HG02763 (cell line): ENCODE data around the gene NFKBIB.

ENCODE experiments used
- ATAC-seq: cut with Tn5 transposase; IDR thresholded peaks from one replicate; pipeline ENCODE4 v1.9.1; 2021; ENCODE audit warnings: mild to moderate bottlenecking, moderate library complexity; ENCODE audit not compliant: unreplicated experiment

Gene NFKBIB

DNA sequence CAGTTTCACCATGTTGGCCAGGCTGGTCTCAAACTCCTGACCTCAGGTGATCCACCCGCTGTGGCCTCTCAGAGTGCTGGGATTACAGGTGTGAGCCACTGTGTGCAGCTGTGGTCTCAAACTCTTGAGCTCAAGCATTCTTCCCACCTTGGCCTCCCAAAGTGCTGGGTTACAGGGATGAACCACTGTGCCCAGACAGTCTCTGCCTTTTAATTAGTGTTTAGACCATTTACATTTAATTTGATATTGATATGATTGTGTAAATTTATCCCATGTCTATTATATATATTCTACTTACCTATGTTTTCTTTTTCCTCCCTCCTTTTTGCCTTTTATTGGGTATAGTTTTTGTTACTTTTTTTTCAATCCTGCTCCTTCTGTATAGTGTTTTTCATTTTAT lies 1.9 kb downstream of the NFKBIB start:
- ATAC-seq = no peak

DNA sequence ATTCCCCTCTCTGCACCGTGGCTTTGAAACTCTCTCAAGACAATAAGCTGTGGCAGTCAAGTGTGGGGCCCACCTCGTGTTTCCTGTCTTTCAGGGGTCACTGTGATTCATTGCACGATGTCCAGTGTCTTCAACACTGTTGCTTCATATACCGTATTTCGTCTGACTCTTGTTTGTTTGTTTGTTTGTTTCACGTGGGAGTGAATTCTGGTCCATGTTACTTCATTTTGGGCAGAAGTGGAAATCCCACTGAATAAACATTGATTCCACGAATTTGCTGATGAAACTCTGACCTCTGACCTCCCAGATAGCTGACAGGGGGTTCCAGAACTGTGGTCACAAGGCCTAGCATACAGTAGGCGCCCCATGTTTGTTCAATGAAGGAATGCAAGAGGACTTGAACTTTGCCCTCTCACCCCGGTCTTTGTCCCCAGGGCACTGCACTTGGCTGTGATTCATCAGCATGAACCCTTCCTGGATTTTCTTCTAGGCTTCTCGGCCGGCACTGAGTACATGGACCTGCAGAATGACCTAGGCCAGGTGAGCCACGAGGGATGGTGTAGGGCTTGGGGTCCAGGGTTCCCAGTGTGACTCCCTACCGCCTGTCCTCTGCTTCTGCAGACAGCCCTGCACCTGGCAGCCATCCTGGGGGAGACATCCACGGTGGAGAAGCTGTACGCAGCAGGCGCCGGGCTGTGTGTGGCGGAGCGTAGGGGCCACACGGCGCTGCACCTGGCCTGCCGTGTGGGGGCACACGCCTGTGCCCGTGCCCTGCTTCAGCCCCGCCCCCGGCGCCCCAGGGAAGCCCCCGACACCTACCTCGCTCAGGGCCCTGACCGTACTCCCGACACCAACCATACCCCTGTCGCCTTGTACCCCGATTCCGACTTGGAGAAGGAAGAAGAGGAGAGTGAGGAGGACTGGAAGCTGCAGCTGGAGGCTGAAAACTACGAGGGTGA lies 5.1 kb downstream of the NFKBIB start:
- ATAC-seq = no peak

DNA sequence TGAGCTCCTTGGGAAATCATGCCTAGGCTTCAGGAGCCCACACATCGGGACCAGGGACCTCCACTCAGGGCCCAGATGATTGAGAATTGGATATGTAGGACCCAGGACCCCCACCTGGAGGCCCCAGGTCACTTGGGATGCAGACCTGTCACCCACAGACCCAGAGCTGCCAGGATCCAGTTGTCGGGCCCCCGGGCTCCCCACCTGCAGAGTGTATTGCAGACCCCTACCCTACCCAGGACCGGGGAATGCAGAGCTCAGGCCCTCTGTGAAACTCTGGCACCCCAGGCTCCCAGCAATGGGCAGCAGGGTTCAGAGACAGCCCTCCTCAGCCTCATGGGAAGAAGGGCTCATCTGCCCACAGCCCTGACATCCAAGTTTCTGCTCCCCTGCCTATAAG lies 5.9 kb downstream of the NFKBIB start:
- ATAC-seq = no peak

DNA sequence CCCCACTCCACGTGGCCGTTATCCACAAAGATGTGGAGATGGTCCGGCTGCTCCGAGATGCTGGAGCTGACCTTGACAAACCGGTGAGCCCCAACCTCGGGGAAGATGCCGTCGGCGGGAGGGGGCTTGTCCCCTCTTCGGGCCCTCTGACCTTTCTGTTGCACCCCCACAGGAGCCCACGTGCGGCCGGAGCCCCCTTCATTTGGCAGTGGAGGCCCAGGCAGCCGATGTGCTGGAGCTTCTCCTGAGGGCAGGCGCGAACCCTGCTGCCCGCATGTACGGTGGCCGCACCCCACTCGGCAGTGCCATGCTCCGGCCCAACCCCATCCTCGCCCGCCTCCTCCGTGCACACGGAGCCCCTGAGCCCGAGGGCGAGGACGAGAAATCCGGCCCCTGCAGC lies 7.5 kb downstream of the NFKBIB start:
- ATAC-seq = no peak

DNA sequence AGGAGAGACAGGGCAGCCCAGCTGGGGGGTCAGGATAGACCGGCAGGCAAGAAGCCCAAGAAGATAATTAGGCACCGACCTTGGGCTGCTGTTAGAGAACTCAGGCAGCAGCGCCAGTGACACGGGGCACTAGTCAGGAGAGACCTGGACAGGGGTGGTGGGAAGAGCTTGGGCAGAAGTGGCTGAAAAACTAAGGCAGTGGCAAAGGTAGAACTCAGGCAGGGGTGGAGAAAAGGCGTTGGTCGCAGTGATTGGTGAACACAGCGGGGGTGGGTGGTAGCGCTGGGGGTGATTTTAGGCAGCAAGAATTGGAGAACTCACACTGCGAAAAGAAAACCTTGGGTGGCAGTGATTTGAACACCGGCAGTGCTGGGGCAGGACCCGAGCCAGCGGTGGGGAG lies 7.9 kb downstream of the NFKBIB start:
- ATAC-seq = no peak

DNA sequence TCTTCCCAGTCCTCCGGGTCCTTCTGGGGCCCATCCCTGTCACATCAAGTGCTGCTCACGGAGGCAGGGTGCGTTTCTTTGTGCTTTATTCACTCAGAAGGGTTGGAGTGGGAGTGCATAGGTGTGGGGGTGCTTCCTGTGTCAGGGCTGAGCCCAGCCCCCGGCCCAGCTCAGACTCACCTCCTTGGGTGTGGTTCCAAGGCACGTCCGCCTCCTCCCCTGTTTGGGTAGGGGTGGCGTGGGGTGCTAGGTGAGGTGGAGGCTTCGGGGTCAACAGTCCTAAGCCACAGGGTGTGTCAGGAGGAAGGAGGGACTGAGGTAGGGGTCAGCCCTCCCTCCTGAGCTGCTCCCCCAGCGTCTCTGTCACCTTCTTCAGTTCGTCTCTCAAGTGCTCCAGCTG lies 9.1 kb downstream of the NFKBIB start:
- no peak for ATAC-seq

DNA sequence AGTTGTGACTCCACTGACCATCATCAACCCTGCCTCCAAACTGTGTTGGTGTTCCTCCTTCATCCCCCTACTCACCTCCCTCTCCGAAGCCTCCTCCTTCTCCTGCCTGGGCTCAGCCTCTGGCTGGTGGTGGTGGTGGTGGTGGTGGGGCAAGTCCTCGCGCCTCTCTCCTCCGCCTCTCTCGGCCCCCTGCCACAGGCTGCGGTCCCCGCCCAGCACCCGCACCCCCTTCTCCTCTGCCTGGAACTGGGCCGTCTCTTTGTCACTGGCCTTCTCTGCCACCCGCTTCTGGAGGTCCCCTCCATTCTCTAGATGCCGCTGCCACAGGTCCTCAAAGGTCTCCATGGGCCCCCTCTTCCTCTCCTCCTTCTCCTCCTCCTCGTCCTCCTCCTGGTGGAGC lies 10.7 kb downstream of the NFKBIB start:
- ATAC-seq = no peak

DNA sequence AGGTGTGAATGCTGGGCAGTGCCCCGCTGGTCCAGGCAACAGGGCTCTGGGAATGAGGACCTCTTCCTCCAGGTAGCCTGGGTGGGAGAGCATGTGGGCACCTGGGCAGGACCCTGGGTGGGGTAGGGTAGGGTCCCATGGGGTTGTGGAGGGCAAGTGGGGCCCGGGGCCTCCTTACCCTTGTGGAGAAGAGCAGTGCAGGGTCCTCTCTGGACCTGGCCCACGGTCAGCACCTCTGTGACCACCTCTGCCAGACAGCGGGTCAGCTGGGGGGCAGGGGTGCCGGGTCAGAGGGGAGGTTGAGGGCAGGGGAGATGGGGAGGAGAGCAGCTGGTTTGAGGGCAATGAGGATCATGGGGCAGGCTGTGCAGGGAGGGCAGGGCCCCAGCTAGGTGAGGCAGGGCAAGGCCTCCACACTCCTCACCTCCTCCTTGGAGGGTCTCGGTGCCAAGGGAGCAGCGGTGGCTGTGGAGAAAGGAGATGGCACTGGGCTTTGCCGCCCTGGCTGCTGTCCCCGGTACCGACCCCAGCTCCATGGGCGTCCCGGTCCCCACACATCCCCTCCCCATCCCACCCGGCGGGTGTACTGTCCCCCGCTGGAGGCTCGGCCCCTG lies 11.7 kb downstream of the NFKBIB start:
- ATAC-seq = no peak

DNA sequence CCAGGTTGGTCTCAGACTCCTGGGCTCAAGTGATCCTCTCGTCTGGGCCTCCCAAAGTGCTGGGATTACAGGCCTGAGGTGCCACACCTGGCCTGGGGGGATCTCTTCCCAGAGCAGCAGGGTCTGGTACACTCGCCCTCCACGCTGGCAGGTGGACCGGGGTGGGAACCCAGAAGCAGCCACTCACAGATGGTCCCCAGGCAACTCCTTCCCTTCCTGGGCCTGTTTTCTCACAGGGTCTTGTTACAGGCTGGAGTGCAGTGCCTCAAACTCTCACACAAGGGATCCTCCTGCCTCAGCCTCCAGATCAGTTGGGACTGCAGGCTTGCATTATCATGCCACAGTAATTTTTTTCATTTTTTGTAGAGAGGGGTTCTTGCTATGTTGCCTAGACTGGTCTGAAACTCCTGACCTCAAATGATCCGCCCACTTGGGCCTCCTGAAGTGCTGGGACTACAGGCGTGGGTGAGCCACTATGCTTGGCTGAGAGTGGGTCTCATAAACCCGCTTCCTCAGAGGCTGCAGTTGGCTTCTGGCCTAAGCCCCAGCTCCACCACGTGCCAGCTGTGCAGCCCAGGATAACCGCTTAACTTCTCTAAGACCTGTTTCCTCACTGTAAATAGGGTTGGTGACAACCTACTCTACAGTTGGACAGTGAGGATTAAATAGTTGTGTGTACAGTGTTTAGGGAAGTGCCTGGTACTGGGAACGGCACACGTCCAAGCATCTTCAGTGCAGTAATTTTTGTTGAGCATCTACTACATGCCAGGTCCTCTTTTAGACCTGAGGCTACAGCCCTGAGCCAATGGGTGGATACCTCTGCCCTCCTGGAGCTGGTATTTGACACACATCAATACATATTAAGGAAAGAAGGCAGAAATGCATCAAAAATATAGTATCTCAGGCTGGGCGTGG lies 13.1 kb downstream of the NFKBIB start:
- no peak for ATAC-seq

DNA sequence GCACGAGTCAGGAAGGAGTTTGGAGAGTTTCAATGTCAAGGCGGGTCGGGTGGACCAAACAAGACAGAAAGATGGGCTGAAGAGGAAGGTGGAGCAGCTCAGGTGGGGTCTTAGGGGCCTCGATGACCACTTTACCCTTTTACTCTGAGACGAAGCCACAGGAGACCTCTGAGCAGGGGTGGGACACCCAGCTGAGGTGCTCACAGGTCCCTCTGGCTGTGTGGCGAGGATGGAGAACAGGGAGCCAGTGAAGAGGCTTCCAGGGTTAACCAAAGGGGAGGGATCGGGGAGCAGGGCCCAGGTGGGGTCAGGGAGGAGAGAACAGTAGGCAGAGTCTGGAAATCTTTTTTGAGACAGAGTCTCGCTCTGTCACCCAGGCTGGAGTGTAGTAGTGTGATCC lies 14.2 kb downstream of the NFKBIB start:
- ATAC-seq = no peak

DNA sequence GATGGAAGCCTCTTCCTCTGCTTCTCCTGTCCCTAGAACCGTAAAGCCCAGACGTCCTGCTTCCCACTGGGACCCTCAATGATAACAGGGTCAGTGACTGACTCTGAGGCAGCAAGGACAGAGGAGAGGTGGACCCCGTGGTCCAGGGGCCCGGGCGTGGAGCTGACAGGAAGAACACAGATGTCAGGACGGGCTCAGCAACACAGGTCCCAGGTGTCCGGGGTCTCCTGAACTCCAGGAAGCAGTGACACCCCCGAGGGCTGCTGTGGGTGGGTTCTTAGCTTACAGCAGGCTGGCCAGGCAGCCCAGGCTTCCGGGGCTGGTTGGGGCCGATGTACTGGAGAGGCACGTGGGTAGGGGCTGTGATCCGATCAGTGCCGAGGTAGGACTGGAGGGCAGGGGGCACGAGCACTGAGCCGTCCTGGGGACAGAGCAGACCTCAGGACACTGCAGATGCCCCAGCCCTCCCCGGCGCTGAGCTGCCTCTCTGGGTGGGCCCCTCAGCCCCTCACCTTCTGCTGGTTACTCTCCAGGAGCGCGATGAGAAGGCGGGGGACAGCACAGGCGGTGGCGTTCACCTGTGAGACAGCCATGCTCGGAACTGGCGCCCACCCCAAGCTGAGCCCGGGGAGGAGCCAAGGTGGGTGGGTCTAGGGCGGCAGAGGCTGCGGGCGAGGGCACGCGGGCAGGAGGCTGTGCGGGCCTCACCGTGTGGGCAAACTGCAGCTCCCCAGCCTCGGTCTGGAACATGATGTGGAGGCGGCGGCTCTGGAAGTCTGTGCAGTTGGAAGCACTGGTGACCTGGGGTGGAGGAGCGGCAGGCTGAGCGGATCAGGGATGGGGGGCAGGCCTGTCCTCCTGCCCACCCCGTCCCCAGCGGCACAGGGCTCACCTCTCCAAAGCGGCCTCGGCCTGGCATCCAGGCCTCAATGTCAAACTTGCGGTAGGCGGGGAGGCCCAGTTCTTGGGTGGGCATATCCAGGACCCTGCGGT lies 15.9 kb downstream of the NFKBIB start:
- no peak for ATAC-seq

DNA sequence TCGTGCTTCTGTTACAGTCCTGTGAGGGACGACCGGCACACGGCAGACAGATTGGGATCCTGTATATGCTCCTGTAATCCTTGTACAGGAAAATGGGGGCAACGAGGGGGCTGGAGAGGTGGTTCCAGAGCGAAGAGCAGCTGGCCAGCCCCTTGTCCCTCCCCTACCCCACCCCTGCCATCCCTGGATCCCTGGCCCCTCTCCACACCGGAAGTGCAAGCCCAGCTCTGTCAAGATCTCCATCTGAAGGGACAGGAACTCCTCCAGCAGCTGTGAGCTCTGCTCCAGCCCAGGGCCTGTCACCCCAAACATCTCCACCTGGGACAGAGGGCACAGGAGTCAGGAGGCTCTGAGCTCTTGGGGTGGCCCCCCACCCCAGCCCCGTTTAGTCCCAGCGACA lies 17.7 kb downstream of the NFKBIB start:
- no peak for ATAC-seq

DNA sequence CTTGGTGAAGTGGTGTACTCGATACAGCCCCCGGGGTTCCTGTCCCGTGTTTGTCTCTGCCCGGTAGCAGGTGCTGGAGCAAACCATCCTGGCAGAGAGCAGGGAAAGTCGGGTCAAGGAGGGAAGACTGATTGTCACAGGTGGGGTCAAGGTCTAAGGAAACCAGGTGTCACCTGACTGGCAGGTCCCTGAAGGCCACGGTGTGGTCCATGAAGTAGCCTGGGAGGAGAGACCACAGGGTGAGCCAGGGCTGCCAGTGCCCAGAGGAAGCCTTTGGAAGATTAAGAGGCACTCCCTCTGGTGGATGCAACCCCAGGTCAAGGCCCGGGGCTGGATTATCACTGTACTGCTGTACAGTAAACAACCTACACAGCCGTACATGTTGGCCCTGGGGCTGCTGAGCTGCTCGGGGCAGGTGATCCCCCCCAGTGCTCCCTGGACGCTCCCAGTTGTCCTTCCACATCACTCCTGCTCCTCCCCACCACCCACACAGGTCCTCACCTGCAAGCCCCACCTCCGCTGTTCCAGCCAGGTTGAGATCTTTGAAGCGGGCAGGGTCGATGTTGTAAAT lies 18.2 kb downstream of the NFKBIB start:
- ATAC-seq = no peak

DNA sequence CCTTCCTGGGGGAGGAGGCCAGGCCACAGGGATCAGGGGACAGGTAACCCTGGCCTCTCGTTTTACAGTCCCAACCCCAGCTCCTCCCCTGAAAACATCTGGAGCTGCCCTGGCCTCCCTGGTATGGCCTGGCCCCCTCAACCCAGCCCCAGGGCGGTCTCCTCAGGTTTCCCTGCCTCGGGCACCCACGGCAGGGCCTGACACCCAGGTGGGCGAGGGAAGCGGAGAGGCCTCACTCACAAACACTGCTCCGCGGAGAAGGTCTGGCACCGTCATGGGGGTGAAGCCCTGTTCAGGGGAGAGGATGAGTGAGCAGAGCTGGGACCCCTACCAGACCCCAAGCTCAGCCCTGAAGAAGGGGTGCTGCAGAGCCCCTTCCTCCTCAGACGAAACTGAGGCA lies 18.8 kb downstream of the NFKBIB start:
- no peak for ATAC-seq

DNA sequence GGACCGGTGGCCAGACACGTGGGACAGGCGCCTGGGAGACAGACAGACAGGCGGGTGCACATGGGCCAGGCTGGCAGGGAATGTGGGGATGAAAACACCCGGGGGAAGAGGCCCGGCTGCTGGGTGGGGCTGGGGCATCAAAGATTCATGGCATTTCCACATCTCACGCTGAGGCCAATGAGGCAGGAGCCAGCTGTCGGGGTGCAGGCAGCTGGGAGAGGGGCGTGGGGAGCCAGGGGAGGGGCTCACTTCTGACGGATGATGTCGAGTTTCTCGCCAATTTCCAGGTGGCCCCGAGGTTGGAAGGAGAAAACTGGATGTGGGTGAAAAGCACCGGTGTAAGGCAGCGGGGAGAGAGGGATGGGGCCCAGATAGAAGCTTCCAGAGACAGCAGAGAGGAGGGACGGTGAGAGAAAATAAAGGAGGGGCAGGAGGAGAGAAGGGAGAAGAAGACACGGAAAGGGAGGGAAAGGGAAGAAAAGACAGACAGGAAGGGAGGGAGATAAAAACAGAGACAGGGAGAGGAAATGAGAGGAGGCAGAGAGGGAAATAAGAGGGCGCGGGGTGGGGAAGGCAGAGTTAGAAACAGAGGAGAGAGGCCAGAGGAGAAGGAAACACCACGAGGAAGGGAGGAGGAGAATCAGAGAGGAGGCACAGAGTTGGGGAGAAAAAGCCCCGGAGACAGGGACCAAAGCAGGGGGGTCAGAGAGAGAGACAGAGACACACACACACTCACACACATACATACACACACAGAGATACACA lies 20.2 kb downstream of the NFKBIB start:
- no peak for ATAC-seq

DNA sequence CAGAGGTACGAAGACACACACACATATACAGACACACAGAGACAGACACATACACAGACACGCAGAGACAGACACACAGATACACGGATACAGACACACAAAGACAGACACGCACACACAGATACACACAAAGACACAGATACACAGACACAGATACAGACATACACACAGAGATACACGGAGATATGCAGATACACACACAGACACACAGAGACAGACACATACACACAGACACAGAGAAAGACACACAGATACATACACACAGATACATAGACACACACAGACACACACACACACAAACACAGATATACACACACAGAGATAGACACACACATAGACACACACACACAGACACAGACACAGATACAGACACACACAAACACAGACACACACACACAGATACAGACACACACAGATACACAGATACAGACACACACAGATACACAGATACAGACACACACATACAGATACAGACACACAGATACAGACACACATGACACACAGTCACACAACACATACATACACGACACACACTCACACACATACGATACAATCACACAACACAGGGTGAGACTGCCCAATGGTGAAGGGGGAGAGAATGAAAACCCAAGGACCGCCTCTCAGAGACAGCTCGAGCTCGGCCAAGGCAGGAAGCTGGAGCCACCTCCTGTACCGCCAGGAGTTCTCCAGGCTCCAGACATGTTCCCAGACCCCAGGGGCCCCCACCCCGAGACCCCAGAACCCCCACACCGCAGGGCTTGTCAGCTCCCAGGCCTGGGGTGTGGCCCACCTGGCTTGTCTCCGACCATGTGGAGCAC lies 21.0 kb downstream of the NFKBIB start:
- no peak for ATAC-seq

DNA sequence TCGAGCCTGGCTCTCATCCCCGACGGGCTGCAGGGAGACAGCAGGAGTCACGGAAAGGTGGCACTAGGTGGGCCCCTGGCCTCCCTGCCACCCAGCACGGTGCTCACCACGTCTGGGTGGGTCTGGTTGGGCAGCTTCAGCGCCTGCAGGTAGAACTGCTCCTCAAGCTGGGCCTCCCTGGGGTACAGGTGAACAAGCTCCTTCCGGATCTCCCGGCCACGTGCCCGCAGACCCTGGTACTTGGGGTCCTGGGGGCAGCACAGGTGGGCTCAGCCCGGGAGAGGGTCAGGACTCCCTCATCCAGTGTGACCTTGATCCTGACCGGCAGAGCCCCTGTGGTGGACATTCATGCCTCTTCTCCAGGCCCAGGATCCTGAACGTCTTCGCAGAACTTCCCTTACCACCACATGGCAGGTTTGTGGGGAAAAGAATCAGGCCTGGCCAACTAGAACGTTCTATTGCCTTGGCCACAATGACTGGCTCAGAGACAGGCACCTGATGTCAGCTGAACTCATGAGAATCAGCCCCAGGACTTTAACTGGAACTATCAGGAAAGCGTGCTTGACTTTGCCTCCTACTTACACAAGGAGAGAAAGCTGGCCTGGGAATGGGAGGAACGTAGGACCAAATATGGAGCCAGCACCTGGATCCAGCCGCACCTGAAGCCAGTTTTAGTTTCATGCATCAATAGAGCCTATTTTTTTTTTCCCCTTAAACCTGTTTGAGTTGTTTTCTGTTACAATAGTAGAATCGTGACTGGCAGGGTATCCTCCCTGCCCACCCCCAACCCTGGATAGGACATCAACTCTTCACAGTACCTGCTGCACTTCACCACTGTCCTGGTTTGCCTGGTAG lies 21.9 kb downstream of the NFKBIB start:
- ATAC-seq = no peak
